H1 (cell line): ENCODE results near the gene DNAJC19. TPM values are rescaled to one million over a fixed set of nuclear protein-coding genes. Genes with fewer than 3 reads are reported as not detected.
A peak's percentile ranks its signal among the peaks of the same experiment; 100 is the strongest.

Experiments
- CTCF ChIA-PET: fragments of 300-600 bp; sonication (Branson Sonifier 250); formaldehyde crosslinking; loops from one replicate; lab custom pipeline; 2021; ENCODE audit not compliant: partially characterized antibody; lab: Charles Lee
- POLR2A ChIA-PET: fragments of 300-600 bp; sonication (Branson Sonifier 250); formaldehyde crosslinking; loops from one replicate; lab custom pipeline; 2021; ENCODE audit warnings: inconsistent platforms; ENCODE audit not compliant: partially characterized antibody; lab: Charles Lee
- DNase-seq, 2 experiments: peaks; one replicate each; pipeline versions ENCODE4 v3.0.0 to v3.0.0-alpha.2; 2010 to 2022; ENCODE audit warnings: low spot score in 2 of 2, low read depth in 1 of 2, mixed read lengths in 1 of 2
- FAIRE-seq: peaks from 2 replicates; lab custom pipeline; 2011; peaks lifted over from hg19 to GRCh38; lab: Jason Lieb, UNC
- H2AFZ ChIP-seq: 2 replicates; pipeline ENCODE4 v1.8.1; 2012; ENCODE audit warnings: low read length, inconsistent platforms
- H2AK5ac ChIP-seq: 2 replicates; pipeline ENCODE4 v1.6.1; 2013; ENCODE audit warnings: low read depth, low read length
- H2BK120ac ChIP-seq: replicated peaks from 2 replicates; pipeline ENCODE3; 2013; ENCODE audit warnings: low read depth, low read length, inconsistent platforms
- H2BK12ac ChIP-seq: 2 replicates; pipeline ENCODE4 v1.6.1; 2013; ENCODE audit warnings: low read depth, low read length
- H2BK15ac ChIP-seq: 2 replicates; pipeline ENCODE4 v1.6.1; 2013; ENCODE audit warnings: low read length
- H2BK20ac ChIP-seq: 2 replicates; pipeline ENCODE4 v1.6.1; 2013; ENCODE audit warnings: low read length
- H2BK5ac ChIP-seq: 2 replicates; pipeline ENCODE4 v1.6.1; 2013; ENCODE audit warnings: low read depth, low read length
- H3K14ac ChIP-seq: 2 replicates; pipeline ENCODE4 v1.6.1; 2013; ENCODE audit warnings: inconsistent platforms; ENCODE audit not compliant: insufficient read length
- H3K18ac ChIP-seq: 2 replicates; pipeline ENCODE4 v1.6.1; 2013; ENCODE audit warnings: low read length; ENCODE audit errors: extremely low read depth
- H3K23ac ChIP-seq: 2 replicates; pipeline ENCODE4 v1.6.1; 2013; ENCODE audit warnings: inconsistent platforms; ENCODE audit not compliant: insufficient read length
- H3K23me2 ChIP-seq: 2 replicates; pipeline ENCODE4 v1.6.1; 2013; ENCODE audit warnings: low read depth, low read length
- H3K27ac ChIP-seq: 2 replicates; pipeline ENCODE4 v1.6.1; 2011; ENCODE audit warnings: low read depth, low read length, inconsistent platforms
- H3K27me3 ChIP-seq, 4 experiments: replicated peaks in 1 of 4; 1 replicate in 1 of 4; 2 replicates in 3 of 4; pipeline versions ENCODE4 v1.6.1 to v1.8.1; 2011 to 2013; ENCODE audit warnings: low read length in 3 of 4, mild to moderate bottlenecking in 3 of 4, inconsistent platforms in 2 of 4, mixed read lengths in 2 of 4, moderate library complexity in 1 of 4; ENCODE audit not compliant: control insufficient read depth in 3 of 4, insufficient read depth in 3 of 4; ENCODE audit errors: extremely low read depth in 1 of 4
- H3K36me3 ChIP-seq, 4 experiments: 2 replicates each; pipeline versions ENCODE4 v1.6.1 to v1.8.1; 2011 to 2013; ENCODE audit warnings: mild to moderate bottlenecking in 4 of 4, low read length in 3 of 4, moderate library complexity in 2 of 4, control low read depth in 1 of 4, inconsistent platforms in 1 of 4; ENCODE audit not compliant: insufficient read depth in 4 of 4, control insufficient read depth in 2 of 4
- H3K4ac ChIP-seq: replicated peaks from 2 replicates; pipeline ENCODE3; 2013; ENCODE audit warnings: low read length, low read depth, mixed read lengths, inconsistent platforms; ENCODE audit not compliant: insufficient read length
- H3K4me1 ChIP-seq, 4 experiments: replicated peaks in 1 of 4; 1 replicate in 1 of 4; 2 replicates in 3 of 4; pipeline versions ENCODE4 v1.6.1 to v1.8.1; 2011 to 2013; ENCODE audit warnings: low read length in 3 of 4, inconsistent platforms in 2 of 4, mixed read lengths in 1 of 4; ENCODE audit not compliant: insufficient read depth in 4 of 4, control insufficient read depth in 3 of 4
- H3K4me2 ChIP-seq, 2 experiments: 2 replicates each; pipeline versions ENCODE4 v1.6.1 to v1.8.1; 2011 to 2013; ENCODE audit warnings: low read depth in 2 of 2, low read length in 2 of 2, control low read depth in 1 of 2, inconsistent platforms in 1 of 2, mild to moderate bottlenecking in 1 of 2; ENCODE audit not compliant: insufficient read depth in 1 of 2
- H3K4me3 ChIP-seq, 4 experiments: fragments of 200-600, 300-600 bp in 1 of 4; sonication (generic), shearing (Covaris generic), sonication (Bioruptor Twin) in 1 of 4; 2 replicates each; pipeline versions ENCODE4 v1.5.1 to v1.8.1; 2011 to 2016; ENCODE audit warnings: low read length in 4 of 4, low read depth in 3 of 4, control low read depth in 2 of 4, inconsistent platforms in 2 of 4, mild to moderate bottlenecking in 2 of 4, mixed read lengths in 1 of 4, moderate library complexity in 1 of 4; ENCODE audit not compliant: insufficient read depth in 2 of 4; ENCODE audit errors: extremely low read depth in 1 of 4
- H3K56ac ChIP-seq: replicated peaks from 2 replicates; pipeline ENCODE3; 2013; ENCODE audit warnings: low read depth, mild to moderate bottlenecking, mixed read lengths, low read length, inconsistent platforms; ENCODE audit not compliant: insufficient read length
- H3K79me1 ChIP-seq: 2 replicates; pipeline ENCODE4 v1.6.1; 2013; ENCODE audit warnings: low read depth, low read length, control low read depth
- H3K79me2 ChIP-seq, 2 experiments: 2 replicates each; pipeline versions ENCODE4 v1.6.1 to v1.8.1; 2012 to 2013; ENCODE audit warnings: low read length in 2 of 2, mild to moderate bottlenecking in 2 of 2, inconsistent platforms in 1 of 2; ENCODE audit not compliant: insufficient read depth in 2 of 2, control insufficient read depth in 1 of 2
- H3K9ac ChIP-seq, 4 experiments: replicated peaks in 1 of 4; 1 replicate in 1 of 4; 2 replicates in 3 of 4; pipeline versions ENCODE4 v1.6.1 to v1.8.1; 2011 to 2013; ENCODE audit warnings: low read depth in 3 of 4, low read length in 3 of 4, control low read depth in 2 of 4, mild to moderate bottlenecking in 2 of 4, moderate library complexity in 2 of 4, inconsistent platforms in 1 of 4; ENCODE audit errors: extremely low read depth in 1 of 4
- H3K9me3 ChIP-seq, 2 experiments: 2 replicates each; pipeline versions ENCODE4 v1.6.1 to v1.8.1; 2012 to 2013; ENCODE audit warnings: mild to moderate bottlenecking in 2 of 2, moderate library complexity in 2 of 2, control low read depth in 1 of 2, inconsistent platforms in 1 of 2, low read depth in 1 of 2, low read length in 1 of 2, mixed read lengths in 1 of 2; ENCODE audit not compliant: insufficient read depth in 2 of 2
- H4K20me1 ChIP-seq, 2 experiments: replicated peaks in 1 of 2; 2 replicates each; pipeline versions ENCODE3 to v1.8.1; 2011 to 2013; ENCODE audit warnings: inconsistent platforms in 2 of 2, low read length in 2 of 2, mild to moderate bottlenecking in 1 of 2; ENCODE audit not compliant: insufficient read depth in 2 of 2, control insufficient read depth in 1 of 2
- H4K5ac ChIP-seq: 2 replicates; pipeline ENCODE4 v1.6.1; 2013; ENCODE audit warnings: low read length, low read depth, mixed read lengths, inconsistent platforms; ENCODE audit not compliant: insufficient read length
- H4K8ac ChIP-seq: 2 replicates; pipeline ENCODE4 v1.8.0; 2013; ENCODE audit warnings: mild to moderate bottlenecking, moderate library complexity, low read length, inconsistent platforms; ENCODE audit not compliant: insufficient read depth; ENCODE audit errors: extremely low read depth
- H4K91ac ChIP-seq: replicated peaks from 2 replicates; pipeline ENCODE3; 2013; ENCODE audit warnings: low read length, mixed read lengths, inconsistent platforms; ENCODE audit not compliant: insufficient read length
- ATF3 ChIP-seq: IDR thresholded peaks from 2 replicates; pipeline ENCODE4 v1.6.1; 2011; ENCODE audit warnings: low read depth, mild to moderate bottlenecking, low read length; ENCODE audit not compliant: insufficient read depth
- BRCA1 ChIP-seq: IDR thresholded peaks from 2 replicates; pipeline ENCODE4 v1.6.1; 2012; ENCODE audit warnings: low read depth, low read length, improper control_type of control experiment
- CTCF ChIP-seq, 3 experiments: IDR thresholded peaks; 1 replicate in 2 of 3; 2 replicates in 1 of 3; pipeline versions ENCODE4 v1.5.1 to v1.6.1; 2011; ENCODE audit warnings: low read length in 3 of 3, mild to moderate bottlenecking in 3 of 3, inconsistent platforms in 2 of 3, low read depth in 1 of 3, moderate library complexity in 1 of 3; ENCODE audit not compliant: insufficient read depth in 1 of 3; ENCODE audit errors: control extremely low read depth in 1 of 3
- EGR1 ChIP-seq: IDR thresholded peaks from 2 replicates; pipeline ENCODE4 v1.6.1; 2011; ENCODE audit warnings: low read depth, low read length, borderline replicate concordance
- SRF ChIP-seq: IDR thresholded peaks from 2 replicates; pipeline ENCODE4 v1.6.1; 2011; ENCODE audit warnings: mild to moderate bottlenecking, low read depth, low read length, moderate library complexity
- USF2 ChIP-seq: IDR thresholded peaks from 2 replicates; pipeline ENCODE4 v1.6.1; 2011; ENCODE audit warnings: low read length, improper control_type of control experiment
- WGBS, 2 experiments: shearing (Covaris generic) in 1 of 2; methylation state at CpG; one replicate each; pipeline versions ENCODE4 v1.1.6 to v1.1.7; 2013 to 2015; ENCODE audit warnings: low lambda C conversion rate in 2 of 2, mixed read lengths in 2 of 2, inconsistent platforms in 1 of 2, low coverage in 1 of 2, missing lambda C conversion rate in 1 of 2; ENCODE audit not compliant: insufficient replicate concordance in 2 of 2, insufficient coverage in 1 of 2, insufficient read length in 1 of 2; ENCODE audit errors: extremely low coverage in 1 of 2, missing lambda C conversion rate in 1 of 2; 5-methylcytosine and 5-hydroxymethylcytosine counted together
- polyA plus RNA-seq, 7 experiments: library from polyadenylated mRNA; depleted of rRNA in 3 of 7; stranded (reverse) in 5 of 7; unstranded in 2 of 7; fragments of >200 nt in 5 of 7; fragments of 200-250 nt in 2 of 7; gene quantifications; 1 replicate in 5 of 7; 2 replicates in 1 of 7; 4 replicates in 1 of 7; pipeline versions ENCODE4 v1.2.1 to v1.2.3, GENCODE V29; 2011 to 2013; ENCODE audit warnings: missing spikeins in 2 of 7, mixed read lengths in 2 of 7
- total RNA-seq: library from RNA; stranded (reverse); fragmentation: NEBNext Ultra II Directional; extraction: Animal tissue kit (Norgen Biotek cat#: 25700); gene quantifications from 2 replicates; pipeline ENCODE4 v1.2.1, GENCODE V29; 2021

DNAJC19 gene
- total and polyA plus RNA-seq, 2 of the 8 experiments (the other 6 are each of a cell fraction or from before 2014, with no cell fraction given), result 62.4 to 90.9 TPM

GRCh38 chr3:181008796-181009195, 19.3 kb upstream of the DNAJC19 start:
- H4K91ac ChIP-seq, result no peak overlapping the region
- H2BK12ac ChIP-seq, result no peak overlapping the region
- no peak overlapping the region for H2BK20ac ChIP-seq
- no peak overlapping the region for H4K8ac ChIP-seq
- no peak overlapping the region for H2BK5ac ChIP-seq
- H4K20me1 ChIP-seq, result no peaks in the 10 kb centered on the region
- ChIA-PET POLR2A (interaction anchor here (1.5 kb wide), 1 partner anchor 16 kb away, joined by 3 read pairs; no protein-coding TSS in a partner anchor), CTCF (interaction anchor here (1.5 kb wide), 1 partner anchor 205 kb away, joined by 7 read pairs; no protein-coding TSS in a partner anchor)
- H3K36me3 ChIP-seq, result no peaks in the 10 kb centered on the region
- no peaks in the 10 kb centered on the region for H3K23me2 ChIP-seq
- DNase-seq (no peak), FAIRE-seq (no peak)
- no peaks in the 10 kb centered on the region for H3K9me3 ChIP-seq
- WGBS, 2 experiments, result 92% methylated on average over 1 of the region's 1 CpG; no CpG with 5 or more reads in 1 of the 2 experiments
- no peak overlapping the region for H2BK15ac ChIP-seq
- peaks cover 0 to 6% (median 2%) of the 10 kb centered on the region in 4 experiments; a peak in 2 of 7 replicates for H3K4me1 ChIP-seq
- H3K18ac ChIP-seq, result no peak overlapping the region
- TF ChIP-seq USF2 (no peak), CTCF (IDR thresholded peaks at IDR 0.05; ENCODE audit: control extremely low read depth in 1 of 3, insufficient read depth in 1 of 3, low read depth in 1 of 3, low read length in 3 of 3) (no peak), EGR1 (no peak), ATF3 (no peak), SRF (no peak), BRCA1 (no peak)
- no peak overlapping the region for H2BK120ac ChIP-seq
- no peak overlapping the region for H3K56ac ChIP-seq
- H3K27me3 ChIP-seq, result no peaks in the 10 kb centered on the region
- no peak overlapping the region for H3K4ac ChIP-seq
- H3K23ac ChIP-seq, result no peak overlapping the region
- H4K5ac ChIP-seq, result no peak overlapping the region
- H3K14ac ChIP-seq, result no peak overlapping the region
- no peak overlapping the region for H2AK5ac ChIP-seq
- no peak overlapping the region for H3K27ac ChIP-seq
- H3K4me2 ChIP-seq, result peak overlapping the region; percentile 11 to 20; a peak in 2 of 4 replicates
- no peak overlapping the region for H3K9ac ChIP-seq
- H3K79me1 ChIP-seq, result no peaks in the 10 kb centered on the region
- H3K4me3 ChIP-seq, result no peak overlapping the region
- no peaks in the 10 kb centered on the region for H3K79me2 ChIP-seq
- no peak overlapping the region for H2AFZ ChIP-seq
